Fibroblast of lung (primary cell): ENCODE measurements around the gene SLCO1A2. TPM values are rescaled to one million over a fixed set of nuclear protein-coding genes. Genes with fewer than 3 reads are reported as not detected.

Source experiments
- DNase-seq, 2 donors: peaks; one replicate each; pipeline versions ENCODE4 v3.0.0 to v3.0.0-alpha.2; 2010; ENCODE audit warnings: low read depth in 2 of 2
- H2AFZ ChIP-seq: 2 replicates; pipeline ENCODE4 v1.5.1; 2012; ENCODE audit warnings: low read length, control low read depth, inconsistent platforms
- H3K27ac ChIP-seq: 2 replicates; pipeline ENCODE4 v1.5.1; 2011; ENCODE audit warnings: low read length, control low read depth; ENCODE audit not compliant: insufficient read depth
- H3K27me3 ChIP-seq: 2 replicates; pipeline ENCODE4 v1.5.1; 2011; ENCODE audit warnings: mild to moderate bottlenecking, low read length; ENCODE audit not compliant: control insufficient read depth, insufficient read depth
- H3K36me3 ChIP-seq: 2 replicates; pipeline ENCODE4 v1.5.1; 2011; ENCODE audit warnings: low read length; ENCODE audit not compliant: control insufficient read depth, insufficient read depth
- H3K4me1 ChIP-seq: 2 replicates; pipeline ENCODE4 v1.5.1; 2011; ENCODE audit warnings: low read length; ENCODE audit not compliant: control insufficient read depth, insufficient read depth; ENCODE audit errors: extremely low read depth
- H3K4me2 ChIP-seq: 2 replicates; pipeline ENCODE4 v1.5.1; 2011; ENCODE audit warnings: low read length, control low read depth; ENCODE audit not compliant: insufficient read depth; ENCODE audit errors: extremely low read depth
- H3K4me3 ChIP-seq, 4 experiments: fragments of 200-600 bp in 1 of 4; sonication (generic) in 1 of 4; replicated peaks in 1 of 4; 2 replicates each; pipeline ENCODE4 v1.5.1; 2011 to 2016; ENCODE audit warnings: low read length in 4 of 4, low read depth in 3 of 4, mild to moderate bottlenecking in 3 of 4, control low read depth in 2 of 4, inconsistent platforms in 1 of 4, mixed read lengths in 1 of 4; ENCODE audit not compliant: insufficient read depth in 1 of 4; ENCODE audit errors: control extremely low read depth in 1 of 4
- H3K79me2 ChIP-seq: 2 replicates; pipeline ENCODE4 v1.5.1; 2012; ENCODE audit warnings: mild to moderate bottlenecking, low read length, inconsistent platforms; ENCODE audit not compliant: control insufficient read depth, insufficient read depth
- H3K9ac ChIP-seq: 2 replicates; pipeline ENCODE4 v1.5.1; 2011; ENCODE audit warnings: mild to moderate bottlenecking, low read length, control low read depth; ENCODE audit not compliant: insufficient read depth
- H3K9me3 ChIP-seq: 2 replicates; pipeline ENCODE4 v1.5.1; 2012; ENCODE audit warnings: low read depth, low read length; ENCODE audit not compliant: control insufficient read depth, insufficient read depth
- H4K20me1 ChIP-seq: 2 replicates; pipeline ENCODE4 v1.5.1; 2011; ENCODE audit warnings: low read length; ENCODE audit not compliant: control insufficient read depth, insufficient read depth; ENCODE audit errors: extremely low read depth
- CTCF ChIP-seq, 2 donors: IDR thresholded peaks in 1 of 2; conservative IDR thresholded peaks in 1 of 2; 1 replicate in 1 of 2; 2 replicates in 1 of 2; pipeline ENCODE4 v1.5.1; 2011 to 2012; ENCODE audit warnings: low read length in 2 of 2, control low read depth in 1 of 2, inconsistent platforms in 1 of 2, low read depth in 1 of 2, mild to moderate bottlenecking in 1 of 2
- EZH2 ChIP-seq: IDR thresholded peaks from 2 replicates; pipeline ENCODE4 v1.5.1; 2012; ENCODE audit warnings: low read length, control low read depth, mild to moderate bottlenecking; ENCODE audit errors: missing control alignments
- polyA plus RNA-seq, 2 donors: library from polyadenylated mRNA; depleted of rRNA in 1 of 2; stranded (reverse) in 1 of 2; unstranded in 1 of 2; fragments of >200 nt; gene quantifications; 2 replicates each; pipeline ENCODE4 v1.2.1, GENCODE V29; 2011 to 2012; ENCODE audit warnings: missing spikeins in 1 of 2
- total RNA-seq: library from RNA; depleted of rRNA; stranded (reverse); fragments of >200 nt; gene quantifications from 2 replicates; pipeline ENCODE4 v1.2.1, GENCODE V29; 2014

SLCO1A2 gene
- total and polyA plus RNA-seq, 2 donors (not counting 1 experiment from before 2014, with no cell fraction given), result not detected

- Histone ChIP-seq H2AFZ (no peak overlapping the region), H3K4me2 (no peak overlapping the region), H3K79me2 (no peaks in the 10 kb centered on the region), H4K20me1 (no peaks in the 10 kb centered on the region), H3K27ac (no peak overlapping the region), H3K27me3 (no peaks in the 10 kb centered on the region), H3K4me1 (no peaks in the 10 kb centered on the region), H3K9me3 (no peaks in the 10 kb centered on the region), H3K36me3 (no peaks in the 10 kb centered on the region), H3K9ac (no peak overlapping the region), H3K4me3 (no peak overlapping the region)
- TF ChIP-seq CTCF (conservative IDR thresholded peaks at IDR 0.05 in 1 of 2, IDR thresholded peaks at IDR 0.05 in 1 of 2; ENCODE audit: low read depth in 1 of 2, low read length in 2 of 2) (no peak), EZH2 (no peak)
- no peak for DNase-seq
Measured at GRCh38 chr12:21252070-21252469, 82.6 kb downstream of the SLCO1A2 start.

GRCh38 chr12:21248679-21249078 is 86.0 kb downstream of the SLCO1A2 start:
- H3K4me2 ChIP-seq, result no peak overlapping the region
- no peaks in the 10 kb centered on the region for H3K27me3 ChIP-seq
- peak; percentile 4 to 14 for DNase-seq

GRCh38 chr12:21239866-21240265 is 94.9 kb downstream of the SLCO1A2 start:
- DNase-seq, result no peak
- Histone ChIP-seq H4K20me1 (no peaks in the 10 kb centered on the region), H2AFZ (no peak overlapping the region), H3K27me3 (no peaks in the 10 kb centered on the region), H3K4me2 (no peak overlapping the region), H3K79me2 (no peaks in the 10 kb centered on the region), H3K9me3 (no peaks in the 10 kb centered on the region), H3K27ac (no peak overlapping the region), H3K36me3 (no peaks in the 10 kb centered on the region), H3K9ac (no peak overlapping the region), H3K4me3 (no peak overlapping the region), H3K4me1 (no peaks in the 10 kb centered on the region)
- TF ChIP-seq CTCF (conservative IDR thresholded peaks at IDR 0.05 in 1 of 2, IDR thresholded peaks at IDR 0.05 in 1 of 2; ENCODE audit: low read depth in 1 of 2, low read length in 2 of 2) (no peak), EZH2 (no peak)

More at GRCh38 chr12:21248679-21249078, 86.0 kb downstream of the SLCO1A2 start:
- Histone ChIP-seq H3K79me2 (no peaks in the 10 kb centered on the region), H3K9ac (no peak overlapping the region), H2AFZ (no peak overlapping the region), H3K9me3 (no peaks in the 10 kb centered on the region), H4K20me1 (no peaks in the 10 kb centered on the region), H3K4me1 (no peaks in the 10 kb centered on the region), H3K27ac (no peak overlapping the region), H3K36me3 (no peaks in the 10 kb centered on the region), H3K4me3 (no peak overlapping the region)
- no peak for TF ChIP-seq CTCF (conservative IDR thresholded peaks at IDR 0.05 in 1 of 2, IDR thresholded peaks at IDR 0.05 in 1 of 2; ENCODE audit: low read depth in 1 of 2, low read length in 2 of 2)
- TF ChIP-seq EZH2, result no peak
